HCEC 1CT (cell line): ENCODE measurements around the gene MECP2.

Source experiments
- DNase-seq: peaks from one replicate; pipeline ENCODE4 v3.0.0-alpha.2; 2017

Gene MECP2

GRCh38 chrX:154030715-154031305, 66.7 kb downstream of the MECP2 start:
- DNase-seq = no peak

- DNase-seq = no peak
Observed at GRCh38 chrX:154030266-154030665, 67.3 kb downstream of the MECP2 start.

GRCh38 chrX:154029439-154029838, 68.1 kb downstream of the MECP2 start:
- DNase-seq = no peak

GRCh38 chrX:154028502-154029184, 68.9 kb downstream of the MECP2 start:
- DNase-seq = no peak

GRCh38 chrX:154027986-154028385, 69.5 kb downstream of the MECP2 start:
- DNase-seq = no peak

- DNase-seq = no peak
Observed at GRCh38 chrX:154027022-154027402, 70.5 kb downstream of the MECP2 start.

- DNase-seq = no peak
Observed at GRCh38 chrX:154026136-154027021, 71.1 kb downstream of the MECP2 start.

GRCh38 chrX:154025230-154025629, 72.3 kb downstream of the MECP2 start:
- no peak for DNase-seq

- DNase-seq = no peak
Observed at GRCh38 chrX:154024271-154024670, 73.2 kb downstream of the MECP2 start.

- DNase-seq = no peak
Observed at GRCh38 chrX:154023276-154024000, 74.1 kb downstream of the MECP2 start.

GRCh38 chrX:154022108-154022507, 75.4 kb downstream of the MECP2 start:
- DNase-seq = no peak

- peak; percentile 38 for DNase-seq
Observed at GRCh38 chrX:154021131-154021611, 76.3 kb downstream of the MECP2 start.

GRCh38 chrX:154020536-154021115, 76.9 kb downstream of the MECP2 start:
- DNase-seq = no peak

- DNase-seq = peak; percentile 65
Observed at GRCh38 chrX:154019633-154020528, 77.6 kb downstream of the MECP2 start, which contains the start of gene IRAK1. TSS of gene IRAK1 (minus strand) at chrX:154019902. CDS start at chrX:154019812, 90 bp downstream.

GRCh38 chrX:154019061-154019621, 78.4 kb downstream of the MECP2 start:
- DNase-seq = peak; percentile 3

GRCh38 chrX:154018518-154019060, 78.9 kb downstream of the MECP2 start:
- no peak for DNase-seq

- DNase-seq = no peak
Observed at GRCh38 chrX:154017766-154018517, 79.6 kb downstream of the MECP2 start.

GRCh38 chrX:154016366-154017076, 81.0 kb downstream of the MECP2 start:
- DNase-seq = no peak

- no peak for DNase-seq
Observed at GRCh38 chrX:154015581-154016264, 81.8 kb downstream of the MECP2 start.
